Activated CD4-positive, alpha-beta T cell treated with anti-CD3 and anti-CD28 coated beads for 36 hours (primary cell): ENCODE data around the gene MARK3. TPM values are rescaled to one million over a fixed set of nuclear protein-coding genes. Genes with fewer than 3 reads are reported as not detected.

ENCODE experiments used
- total RNA-seq, 2 experiments: library from RNA; stranded (reverse); gene quantifications; one replicate each; pipeline ENCODE4 v1.2.3, GENCODE V29; 2021

The MARK3 gene
- total RNA-seq, 2 experiments from 2014 or later: 57.3 to 64.9 TPM

Other genes with a start within 250 kb of the MARK3 start
- gene EIF5, start 51.2 kb upstream of the MARK3 start, total RNA-seq: 100 to 1,000 TPM; 222 to 234 TPM
- gene CKB, start 137.4 kb downstream of the MARK3 start, total RNA-seq: 1 to 10 TPM; 3.4 to 4.0 TPM
- gene TRMT61A, start 143.8 kb downstream of the MARK3 start, total RNA-seq: 1 to 10 TPM; 8.8 to 9.0 TPM
- gene BAG5, start 177.2 kb downstream of the MARK3 start, total RNA-seq: 10 to 100 TPM; 24.2 to 25.1 TPM
- 10 to 100 TPM; 39.6 to 41.7 TPM for gene COA8, start 177.5 kb downstream of the MARK3 start, total RNA-seq
- gene KLC1, start 243.8 kb downstream of the MARK3 start, total RNA-seq: 100 to 1,000 TPM in 1 of 2 experiments, 10 to 100 TPM in 1; 97.4 to 113 TPM